GM21717 (cell line): ENCODE results near the gene COL11A1.
"Not testable (repeated sequence)": the region's sequence is repeated elsewhere in the genome, so short reads cannot be mapped to it uniquely, and the experiment has no call there.

Source experiments
- ATAC-seq: cut with Tn5 transposase; IDR thresholded peaks from one replicate; pipeline ENCODE4 v1.9.1; 2021; ENCODE audit warnings: mild to moderate bottlenecking, moderate library complexity; ENCODE audit not compliant: unreplicated experiment

The COL11A1 gene

GRCh38 chr1:102842606-102843005, 265.7 kb downstream of the COL11A1 start:
- no peak for ATAC-seq

DNA sequence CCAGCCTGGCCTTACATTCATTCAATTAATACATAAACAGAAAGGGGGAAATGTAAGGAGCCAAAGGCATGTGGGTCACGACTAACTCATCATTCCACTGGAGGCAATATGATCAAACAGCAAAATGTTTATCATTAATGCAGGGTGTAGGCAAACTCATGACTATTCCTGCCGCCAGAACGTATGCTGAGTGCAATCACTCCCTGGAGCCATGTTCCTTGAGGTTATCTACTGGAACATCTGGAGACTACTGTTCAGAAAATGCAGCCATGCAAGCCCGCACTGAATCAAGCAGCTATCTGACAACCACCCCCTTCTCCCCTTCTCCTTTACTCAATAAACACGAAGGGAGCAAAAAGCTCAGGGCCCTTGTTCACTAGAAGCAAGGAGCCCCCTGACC, 267.6 kb downstream of the COL11A1 start:
- no peak for ATAC-seq

DNA sequence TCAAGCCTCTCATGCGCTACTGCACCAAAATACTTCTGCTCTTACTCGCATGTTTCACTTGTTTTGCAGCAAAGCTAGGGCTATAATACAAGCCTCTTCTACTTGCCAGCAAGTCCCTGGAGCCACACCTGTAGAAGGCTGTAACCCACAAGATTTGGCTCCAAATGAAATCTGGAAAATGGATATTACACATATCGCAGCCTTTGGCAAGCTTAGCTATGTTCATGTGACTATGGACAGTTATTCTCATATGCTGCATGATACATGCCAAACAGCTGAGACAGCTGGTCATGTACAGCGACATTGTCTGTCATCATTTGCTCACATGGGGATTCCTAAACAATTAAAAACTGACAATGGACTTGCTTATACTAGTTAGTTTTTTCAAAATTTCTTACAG, 270.3 kb downstream of the COL11A1 start:
- no peak for ATAC-seq

DNA sequence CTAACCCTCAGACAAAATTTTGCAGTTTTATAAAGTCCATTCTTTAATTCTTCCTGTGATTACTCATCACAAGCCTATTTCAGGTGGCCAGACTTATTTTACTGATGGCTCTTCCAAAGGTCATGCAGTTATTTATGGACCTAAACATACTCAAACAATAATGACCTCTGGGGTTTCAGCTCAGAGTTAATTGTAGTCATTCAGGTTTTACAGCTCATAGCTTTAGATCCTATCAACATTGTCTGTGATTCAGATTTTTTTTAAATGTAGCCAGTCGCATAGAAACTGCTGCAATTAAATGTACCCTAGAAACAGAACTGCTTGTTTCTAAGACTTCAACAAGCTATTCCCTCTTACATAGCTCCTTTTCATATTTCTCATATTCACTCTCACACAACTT, 270.8 kb downstream of the COL11A1 start:
- ATAC-seq, result no peak

DNA sequence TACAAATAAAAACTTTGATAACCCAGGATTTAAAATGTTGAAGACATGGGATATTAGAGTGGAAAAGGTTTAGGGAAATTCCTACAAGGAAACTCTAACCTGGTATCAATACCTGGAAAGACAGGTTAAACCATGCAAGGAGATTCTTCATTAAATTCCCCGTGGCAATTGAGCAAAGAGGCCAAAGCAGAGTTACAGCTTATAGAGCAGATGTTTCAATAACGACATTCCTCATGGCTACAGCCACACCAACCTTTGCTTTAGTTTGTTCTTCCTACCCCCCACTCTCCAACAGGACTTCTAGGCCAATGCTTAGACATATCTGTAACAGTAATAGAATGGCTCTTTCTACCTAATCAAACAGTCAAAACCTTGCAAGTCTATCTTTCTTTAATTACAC, 271.3 kb downstream of the COL11A1 start:
- no peak for ATAC-seq

GRCh38 chr1:102834688-102835320, 273.5 kb downstream of the COL11A1 start:
- no peak for ATAC-seq

GRCh38 chr1:102833151-102833550, 275.2 kb downstream of the COL11A1 start:
- ATAC-seq, result no peak

DNA sequence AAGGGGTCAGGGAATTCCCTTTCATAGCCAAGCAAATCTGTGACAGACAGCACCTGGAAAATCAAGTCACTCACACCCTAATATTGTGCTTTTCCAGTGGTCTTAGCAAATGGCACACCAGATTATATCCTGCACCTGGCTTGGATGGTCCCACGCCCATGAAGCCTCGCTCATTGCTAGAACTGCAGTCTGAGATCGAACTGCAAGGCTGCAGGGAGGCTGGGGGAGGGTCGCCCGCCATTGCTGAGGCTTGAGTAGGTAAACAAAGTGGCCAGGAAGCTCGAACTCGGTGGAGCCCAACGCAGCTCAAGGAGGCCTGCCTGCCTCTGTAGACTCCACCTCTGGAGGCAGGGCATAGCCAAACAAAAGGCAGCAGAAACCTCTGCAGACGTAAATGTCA, 281.6 kb downstream of the COL11A1 start:
- ATAC-seq, result not testable (repeated sequence)
